GM12878 (cell line): ENCODE data around the gene THRA. TPM values are rescaled to one million over a fixed set of nuclear protein-coding genes. Genes with fewer than 3 reads are reported as not detected.

Source experiments
- ATAC-seq: fragments of 200-7000 bp; cut with Tn5 transposase; 3 replicates; pipeline ENCODE4 v1.9.1; 2020; ENCODE audit warnings: mild to moderate bottlenecking, moderate library complexity
- BruUV-seq: library from RNA; stranded (reverse); fragments of 400-500 nt; replicated peaks from 2 replicates; lab custom pipeline; 2021; lab: Mats Ljungman, UMichigan
- CTCF ChIA-PET: fragments of 300-600 bp; sonication (Branson Sonifier 250); formaldehyde crosslinking; extraction: SDS; loops from one replicate; lab custom pipeline; 2021; ENCODE audit warnings: inconsistent platforms; lab: Yijun Ruan, JAX
- POLR2A ChIA-PET: fragments of 350-600 bp; formaldehyde crosslinking; extraction: SDS; loops from one replicate; lab custom pipeline; 2021; ENCODE audit warnings: inconsistent platforms; lab: Charles Lee
- RAD21 ChIA-PET: fragments of 300-600 bp; sonication (Branson Sonifier 250); formaldehyde crosslinking; loops from one replicate; lab custom pipeline; 2023; ENCODE audit warnings: antibody characterized with exemption; ENCODE audit not compliant: unreplicated experiment; lab: Charles Lee
- SMC1A ChIA-PET: fragments of 300-600 bp; sonication (Branson Sonifier 250); formaldehyde crosslinking; loops from one replicate; lab custom pipeline; 2023; ENCODE audit not compliant: unreplicated experiment, uncharacterized antibody; lab: Charles Lee
- DNase-seq: peaks from one replicate; pipeline ENCODE4 v3.0.0-alpha.2; 2011; ENCODE audit warnings: low read depth, low spot score
- FAIRE-seq: peaks from 3 replicates; lab custom pipeline; 2011; peaks lifted over from hg19 to GRCh38; lab: Jason Lieb, UNC
- H2AFZ ChIP-seq: 2 replicates; pipeline ENCODE4 v1.6.0; 2011; ENCODE audit warnings: low read depth, low read length, control low read depth; ENCODE audit not compliant: control insufficient read depth
- H3K27ac ChIP-seq: 2 replicates; pipeline ENCODE4 v1.5.1; 2011; ENCODE audit warnings: control low read depth; ENCODE audit not compliant: control insufficient read depth, insufficient read depth
- H3K27me3 ChIP-seq, 2 experiments: replicated peaks in 1 of 2; 2 replicates each; pipeline versions ENCODE4 v1.6.0 to v1.6.1; 2011; ENCODE audit warnings: low read length in 1 of 2; ENCODE audit not compliant: control insufficient read depth in 2 of 2, insufficient read depth in 2 of 2
- H3K36me3 ChIP-seq, 2 experiments: 2 replicates each; pipeline ENCODE4 v1.5.1; 2011; ENCODE audit warnings: low read length in 1 of 2; ENCODE audit not compliant: control insufficient read depth in 2 of 2, insufficient read depth in 2 of 2
- H3K4me1 ChIP-seq: 2 replicates; pipeline ENCODE4 v1.6.1; 2011; ENCODE audit warnings: mild to moderate bottlenecking, low read length, moderate library complexity, mixed read lengths; ENCODE audit not compliant: control insufficient read depth, insufficient read depth
- H3K4me2 ChIP-seq: 2 replicates; pipeline ENCODE4 v1.6.0; 2011; ENCODE audit warnings: control low read depth; ENCODE audit not compliant: control insufficient read depth, insufficient read depth
- H3K4me3 ChIP-seq: fragments of 200-600 bp; sonication (generic); 2 replicates; pipeline ENCODE4 v1.5.1; 2016
- H3K79me2 ChIP-seq: 2 replicates; pipeline ENCODE4 v1.6.0; 2011; ENCODE audit warnings: low read length; ENCODE audit not compliant: control insufficient read depth, insufficient read depth
- H3K9ac ChIP-seq: 2 replicates; pipeline ENCODE4 v1.8.0; 2011; ENCODE audit warnings: low read length, control low read depth, mixed read lengths; ENCODE audit not compliant: control insufficient read depth, insufficient read depth
- H3K9me3 ChIP-seq: replicated peaks from 3 replicates; pipeline ENCODE4 v1.5.1; 2011; ENCODE audit warnings: mild to moderate bottlenecking, low read length; ENCODE audit not compliant: control insufficient read depth, insufficient read depth
- H4K20me1 ChIP-seq: 2 replicates; pipeline ENCODE4 v1.6.0; 2011; ENCODE audit not compliant: control insufficient read depth, insufficient read depth
- BACH1 ChIP-seq: fragments of 450-650 bp; IDR thresholded peaks from 2 replicates; pipeline ENCODE4 v1.6.1; 2017; ENCODE audit warnings: mild to moderate bottlenecking, borderline replicate concordance
- KAT2A ChIP-seq: conservative IDR thresholded peaks from 2 replicates; pipeline ENCODE4 v1.6.1; 2011; ENCODE audit warnings: low read depth, low read length; ENCODE audit not compliant: control insufficient read depth
- RAD21 ChIP-seq: IDR thresholded peaks from 2 replicates; pipeline ENCODE4 v1.6.1; 2011; ENCODE audit warnings: mild to moderate bottlenecking, low read depth, low read length, moderate library complexity; ENCODE audit not compliant: insufficient read depth
- RUNX3 ChIP-seq: IDR thresholded peaks from 2 replicates; pipeline ENCODE4 v1.6.1; 2012; ENCODE audit warnings: low read length, inconsistent platforms
- WGBS: methylation state at CpG from one replicate; pipeline ENCODE4 v1.1.6; 2016; ENCODE audit warnings: low lambda C conversion rate; ENCODE audit not compliant: insufficient replicate concordance, insufficient coverage; ENCODE audit errors: missing lambda C conversion rate; 5-methylcytosine and 5-hydroxymethylcytosine counted together
- in situ Hi-C: fragments of 300-500 bp; cut with MboI; formaldehyde crosslinking; loops from 9 replicates; pipeline ENCODE4 v1.14.3; 2018; ENCODE audit warnings: mixed read lengths
- intact Hi-C: fragments of 100-400 bp; cut with micrococcal nuclease; formaldehyde crosslinking; loops from one replicate; pipeline ENCODE4 v1.14.2; 2022; ENCODE audit not compliant: unreplicated experiment
- polyA plus RNA-seq, 11 experiments: library from polyadenylated mRNA; depleted of rRNA in 4 of 11; unstranded in 6 of 11; stranded (reverse) in 5 of 11; fragments of >200 nt; fragmentation: Nextera tagmentation in 4 of 11; fragmentation: Illumina TruSeq in 1 of 11; extraction: Ambion mirVana in 4 of 11; extraction: Trizol in 1 of 11; gene quantifications; 1 replicate in 1 of 11; 2 replicates in 10 of 11; pipeline versions ENCODE4 v1.2.1 to v1.2.3, GENCODE V29; 2011 to 2016; ENCODE audit warnings: inconsistent platforms in 2 of 11, missing spikeins in 2 of 11, low read depth in 1 of 11
- total RNA-seq, 4 experiments: library from RNA; depleted of rRNA in 3 of 4; stranded (reverse); fragments of >200 nt in 3 of 4; fragmentation: Illumina TruSeq in 1 of 4; extraction: Trizol in 1 of 4; gene quantifications; 2 replicates each; pipeline versions ENCODE4 v1.2.1 to v1.2.3, GENCODE V29; 2013 to 2021
- TF ChIP-seq, protein P1 (sequence below): fragments of 450-650 bp; IDR thresholded peaks from 2 replicates; pipeline ENCODE4 v1.6.1; 2017; ENCODE audit warnings: low read depth, mild to moderate bottlenecking, moderate library complexity
- TF ChIP-seq, protein P2 (sequence below): IDR thresholded peaks from 2 replicates; pipeline ENCODE4 v1.6.1; 2012; ENCODE audit warnings: low read depth, low read length, improper control_type of control experiment

THRA gene
- total and polyA plus RNA-seq, 10 of the 15 experiments (the other 5 are each of a cell fraction or from before 2014, with no cell fraction given) = 0.03 to 2.0 (median 0.64) TPM

GRCh38 chr17:40069751-40070708 lies 7.3 kb downstream of the THRA start (continued):
- TF ChIP-seq, protein P1, sequence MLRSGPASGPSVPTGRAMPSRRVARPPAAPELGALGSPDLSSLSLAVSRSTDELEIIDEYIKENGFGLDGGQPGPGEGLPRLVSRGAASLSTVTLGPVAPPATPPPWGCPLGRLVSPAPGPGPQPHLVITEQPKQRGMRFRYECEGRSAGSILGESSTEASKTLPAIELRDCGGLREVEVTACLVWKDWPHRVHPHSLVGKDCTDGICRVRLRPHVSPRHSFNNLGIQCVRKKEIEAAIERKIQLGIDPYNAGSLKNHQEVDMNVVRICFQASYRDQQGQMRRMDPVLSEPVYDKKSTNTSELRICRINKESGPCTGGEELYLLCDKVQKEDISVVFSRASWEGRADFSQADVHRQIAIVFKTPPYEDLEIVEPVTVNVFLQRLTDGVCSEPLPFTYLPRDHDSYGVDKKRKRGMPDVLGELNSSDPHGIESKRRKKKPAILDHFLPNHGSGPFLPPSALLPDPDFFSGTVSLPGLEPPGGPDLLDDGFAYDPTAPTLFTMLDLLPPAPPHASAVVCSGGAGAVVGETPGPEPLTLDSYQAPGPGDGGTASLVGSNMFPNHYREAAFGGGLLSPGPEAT = no peak
- TF ChIP-seq RAD21 = no peak
- TF ChIP-seq KAT2A = no peak

DNA sequence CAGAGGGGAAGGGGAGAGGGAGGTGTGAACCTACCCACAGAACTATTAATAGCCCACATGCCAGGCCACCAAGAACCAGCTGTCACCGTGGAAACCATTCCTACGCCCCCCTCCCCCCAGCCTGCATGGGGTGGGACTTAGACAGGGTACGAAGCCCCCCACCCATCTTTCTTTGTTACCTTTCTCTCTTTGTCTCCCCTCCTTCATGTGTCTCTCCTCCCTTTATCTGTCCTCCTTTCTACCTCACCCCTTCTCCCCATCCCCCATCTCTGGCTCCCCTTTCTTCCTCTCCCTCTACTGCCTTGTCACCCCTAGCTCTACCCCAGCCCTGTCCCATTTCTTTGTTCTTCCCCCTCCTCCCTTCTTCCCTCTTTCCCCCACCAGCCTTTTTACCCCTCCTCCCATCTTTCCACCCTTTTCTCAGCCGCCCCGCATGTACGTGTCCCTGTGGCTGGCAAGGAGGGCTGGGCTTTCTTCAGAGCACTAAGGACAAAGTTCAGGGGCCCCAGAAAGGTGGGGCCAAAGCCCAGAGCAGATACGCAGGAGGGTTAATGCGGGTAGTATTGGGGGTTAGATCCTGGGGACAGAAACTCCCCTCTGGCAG lies 8.0 kb downstream of the THRA start:
- CTCF ChIA-PET = interaction anchor here (0.8 to 15.2 kb wide), 4 partner anchors 8 to 98 kb away, joined by 3 to 120 read pairs (median 7); partner anchors contain the start of gene THRA
- Histone ChIP-seq H3K36me3 (no peaks in the 10 kb centered on the region), H4K20me1 (no peaks in the 10 kb centered on the region), H3K4me1 (peaks cover 29% of the 10 kb centered on the region), H3K9me3 (no peaks in the 10 kb centered on the region), H2AFZ (no peak overlapping the region), H3K9ac (no peak overlapping the region), H3K27me3 (no peaks in the 10 kb centered on the region), H3K79me2 (no peaks in the 10 kb centered on the region), H3K27ac (no peak overlapping the region)
- ATAC-seq (no peak), DNase-seq (no peak), FAIRE-seq (no peak)
- in situ Hi-C loops = no loop called here
- POLR2A ChIA-PET = interaction anchor here (0.5 kb wide), 1 partner anchor 56 kb away, joined by 3 read pairs; no protein-coding TSS in a partner anchor
- SMC1A ChIA-PET = interaction anchor here (1.2 to 1.3 kb wide), 2 partner anchors 14 to 213 kb away, joined by 3 read pairs; no protein-coding TSS in a partner anchor
- no TSS peak for BruUV-seq
- WGBS = 58% methylated on average over 8 of the region's 8 CpGs
- TF ChIP-seq RUNX3 = no peak
- no peak for TF ChIP-seq BACH1
- TF ChIP-seq, protein P2, sequence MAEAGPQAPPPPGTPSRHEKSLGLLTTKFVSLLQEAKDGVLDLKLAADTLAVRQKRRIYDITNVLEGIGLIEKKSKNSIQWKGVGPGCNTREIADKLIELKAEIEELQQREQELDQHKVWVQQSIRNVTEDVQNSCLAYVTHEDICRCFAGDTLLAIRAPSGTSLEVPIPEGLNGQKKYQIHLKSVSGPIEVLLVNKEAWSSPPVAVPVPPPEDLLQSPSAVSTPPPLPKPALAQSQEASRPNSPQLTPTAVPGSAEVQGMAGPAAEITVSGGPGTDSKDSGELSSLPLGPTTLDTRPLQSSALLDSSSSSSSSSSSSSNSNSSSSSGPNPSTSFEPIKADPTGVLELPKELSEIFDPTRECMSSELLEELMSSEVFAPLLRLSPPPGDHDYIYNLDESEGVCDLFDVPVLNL = no peak
- TF ChIP-seq, all 136 proteins: peak for 0
- Histone ChIP-seq H3K4me2 (no peak overlapping the region), H3K4me3 (no peak overlapping the region)
- intact Hi-C loops = no loop called here
- RAD21 ChIA-PET = interaction anchor here (1.7 kb wide), 1 partner anchor 28 kb away, joined by 5 read pairs; no protein-coding TSS in a partner anchor
